Measurements from ENCODE around the gene PPBP.

PPBP gene

DNA sequence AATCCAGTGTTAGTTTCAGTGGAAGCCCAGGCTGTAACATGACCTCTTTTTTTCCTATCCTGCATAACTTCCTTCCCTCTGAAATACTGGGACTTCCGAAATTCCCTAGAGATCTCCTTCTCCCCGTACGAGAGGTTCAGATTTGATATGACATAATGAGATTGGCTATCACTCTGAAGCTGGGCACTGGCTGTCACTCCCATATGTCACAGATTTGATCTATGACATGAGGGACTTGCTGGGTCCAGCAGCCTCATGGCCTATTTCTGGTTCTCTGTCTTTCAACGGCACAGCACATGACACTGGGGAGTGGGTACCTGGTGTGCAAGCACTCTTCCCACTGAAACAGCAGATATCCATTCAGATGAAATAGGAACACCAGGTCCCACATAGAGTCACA lies 42.9 kb downstream of the PPBP start:
- WGBS (ENCODE audit: insufficient coverage), result 100% methylated on average over 2 of the region's 4 CpGs
- Histone ChIP-seq H3K36me3 (ENCODE audit: control insufficient read depth in 4 of 4, insufficient read depth in 4 of 4, low read length in 3 of 4) (no peaks in the 10 kb centered on the region), H3K4me3 (ENCODE audit: control insufficient read depth in 1 of 7, extremely low read depth in 1 of 7, insufficient read depth in 4 of 7, low read depth in 2 of 7, low read length in 6 of 7) (no peak overlapping the region), H3K27ac (ENCODE audit: insufficient read depth in 1 of 2, low read depth in 1 of 2, low read length in 2 of 2, poor library complexity in 1 of 2, severe bottlenecking in 2 of 2) (no peak overlapping the region), H3K27me3 (replicated peaks in 2 of 5; ENCODE audit: control insufficient read depth in 4 of 5, insufficient read depth in 5 of 5, low read length in 4 of 5) (peaks cover 0 to 33% (median 23%) of the 10 kb centered on the region in 5 experiments), H3K9me3 (ENCODE audit: control extremely low read depth in 1 of 5, control insufficient read depth in 4 of 5, insufficient read depth in 2 of 5, low read depth in 1 of 5, low read length in 4 of 5) (no peaks in the 10 kb centered on the region), H3K4me1 (ENCODE audit: control extremely low read depth in 1 of 4, control insufficient read depth in 4 of 4, insufficient read depth in 4 of 4, low read length in 3 of 4) (peaks cover 0 to 10% (median 2%) of the 10 kb centered on the region in 4 experiments)
- no peak for DNase-seq
- POLR2A ChIA-PET, result interaction anchor here (0.5 kb wide), 1 partner anchor 52 kb away, joined by 4 read pairs; no protein-coding TSS in a partner anchor
- CTCF ChIA-PET, result interaction anchor here (1.4 to 1.7 kb wide), 2 partner anchors 283 to 352 kb away, joined by 4 to 5 read pairs; no protein-coding TSS in a partner anchor

DNA sequence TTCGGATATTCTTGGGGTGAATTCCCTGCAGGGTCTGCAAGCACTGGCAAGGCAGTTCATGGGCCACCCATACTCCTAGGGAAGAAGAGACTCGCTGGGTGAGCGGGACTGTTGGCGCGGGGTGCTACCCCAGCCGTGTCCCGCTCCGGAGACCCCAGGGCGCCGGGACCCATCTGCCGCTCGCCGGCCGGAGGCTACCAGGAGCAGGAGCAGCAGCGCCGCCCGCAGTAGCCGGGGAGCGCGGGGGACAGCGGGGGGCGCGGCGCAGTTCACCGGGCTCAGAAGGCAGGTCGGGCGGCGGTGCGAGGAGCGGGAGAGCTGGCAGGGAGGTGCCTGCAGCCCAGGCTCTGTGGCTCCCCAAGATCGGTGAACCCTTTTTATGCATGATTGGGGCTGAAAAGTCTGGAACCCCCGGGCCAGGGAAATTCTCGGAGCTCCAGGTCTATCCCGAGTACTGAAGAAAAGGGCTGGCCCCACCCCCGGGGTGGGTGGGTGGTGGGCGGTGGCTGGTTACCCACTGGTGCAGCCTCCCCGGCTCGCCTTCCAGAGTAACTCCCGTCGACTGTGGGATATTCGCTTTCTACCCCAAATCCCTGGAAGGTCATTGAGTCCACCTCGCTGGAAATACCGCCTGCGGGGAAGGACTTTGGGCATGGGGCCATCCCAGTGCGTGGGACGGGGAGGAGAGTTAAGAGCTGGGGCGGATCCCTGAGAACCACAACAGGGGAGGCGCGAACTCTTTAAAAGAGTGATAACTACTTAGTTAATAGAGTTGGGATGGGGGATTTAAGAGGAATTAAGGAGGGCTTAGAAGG lies 43.7 kb downstream of the PPBP start:
- 3% methylated on average over 38 of the region's 49 CpGs for WGBS (ENCODE audit: insufficient coverage)
- Histone ChIP-seq H3K27ac (ENCODE audit: insufficient read depth in 1 of 2, low read depth in 1 of 2, low read length in 2 of 2, poor library complexity in 1 of 2, severe bottlenecking in 2 of 2) (no peak overlapping the region), H3K27me3 (replicated peaks in 2 of 5; ENCODE audit: control insufficient read depth in 4 of 5, insufficient read depth in 5 of 5, low read length in 4 of 5) (peaks cover 0 to 33% (median 23%) of the 10 kb centered on the region in 5 experiments), H3K36me3 (ENCODE audit: control insufficient read depth in 4 of 4, insufficient read depth in 4 of 4, low read length in 3 of 4) (no peaks in the 10 kb centered on the region), H3K4me3 (ENCODE audit: control insufficient read depth in 1 of 7, extremely low read depth in 1 of 7, insufficient read depth in 4 of 7, low read depth in 2 of 7, low read length in 6 of 7) (peak overlapping the region; percentile 32 to 70 (median 50)), H3K4me1 (ENCODE audit: control extremely low read depth in 1 of 4, control insufficient read depth in 4 of 4, insufficient read depth in 4 of 4, low read length in 3 of 4) (peaks cover 0 to 10% (median 2%) of the 10 kb centered on the region in 4 experiments), H3K9me3 (ENCODE audit: control extremely low read depth in 1 of 5, control insufficient read depth in 4 of 5, insufficient read depth in 2 of 5, low read depth in 1 of 5, low read length in 4 of 5) (no peaks in the 10 kb centered on the region)
- CTCF ChIA-PET, result interaction anchor here (0.9 to 1.7 kb wide), 4 partner anchors 23 to 351 kb away, joined by 3 to 5 read pairs (median 4); partner anchors contain the start of gene CXCL3
- POLR2A ChIA-PET, result interaction anchor here (0.5 kb wide), 1 partner anchor 51 kb away, joined by 4 read pairs; no protein-coding TSS in a partner anchor
- peak; percentile 16 to 57 (median 36) for DNase-seq

DNA sequence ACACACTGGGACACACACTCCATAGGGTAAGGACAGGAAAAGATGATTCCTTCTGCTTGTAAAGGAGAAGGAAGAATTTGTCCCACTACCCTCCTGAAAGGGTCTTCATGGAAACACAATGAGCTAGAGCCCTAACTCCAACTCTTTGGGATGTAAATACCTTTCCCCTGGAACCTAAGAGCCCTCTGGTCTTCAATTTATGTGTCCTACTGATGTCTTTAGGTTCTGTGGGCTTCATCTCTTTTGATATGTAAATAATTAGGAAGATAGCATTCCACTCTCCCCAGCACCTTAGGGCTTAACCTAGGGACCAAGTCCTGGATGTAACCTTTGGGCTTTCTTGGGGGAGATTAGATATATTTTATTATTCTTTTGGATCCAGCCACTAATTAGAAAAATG lies 44.4 kb downstream of the PPBP start:
- Histone ChIP-seq H3K4me3 (ENCODE audit: control insufficient read depth in 1 of 7, extremely low read depth in 1 of 7, insufficient read depth in 4 of 7, low read depth in 2 of 7, low read length in 6 of 7) (peak overlapping the region in 3 of 7 experiments; percentile 50 to 70 (median 59)), H3K9me3 (ENCODE audit: control extremely low read depth in 1 of 5, control insufficient read depth in 4 of 5, insufficient read depth in 2 of 5, low read depth in 1 of 5, low read length in 4 of 5) (no peaks in the 10 kb centered on the region), H3K27me3 (replicated peaks in 2 of 5; ENCODE audit: control insufficient read depth in 4 of 5, insufficient read depth in 5 of 5, low read length in 4 of 5) (peaks cover 0 to 33% (median 23%) of the 10 kb centered on the region in 5 experiments), H3K4me1 (ENCODE audit: control extremely low read depth in 1 of 4, control insufficient read depth in 4 of 4, insufficient read depth in 4 of 4, low read length in 3 of 4) (peaks cover 0 to 10% (median 2%) of the 10 kb centered on the region in 4 experiments), H3K36me3 (ENCODE audit: control insufficient read depth in 4 of 4, insufficient read depth in 4 of 4, low read length in 3 of 4) (no peaks in the 10 kb centered on the region), H3K27ac (ENCODE audit: insufficient read depth in 1 of 2, low read depth in 1 of 2, low read length in 2 of 2, poor library complexity in 1 of 2, severe bottlenecking in 2 of 2) (no peak overlapping the region)
- CTCF ChIA-PET, result interaction anchor here (0.9 to 1.5 kb wide), 3 partner anchors 23 to 96 kb away, joined by 3 to 4 read pairs (median 3); partner anchors contain the start of gene CXCL3
- DNase-seq, result no peak
- POLR2A ChIA-PET, result no interaction called here

DNA sequence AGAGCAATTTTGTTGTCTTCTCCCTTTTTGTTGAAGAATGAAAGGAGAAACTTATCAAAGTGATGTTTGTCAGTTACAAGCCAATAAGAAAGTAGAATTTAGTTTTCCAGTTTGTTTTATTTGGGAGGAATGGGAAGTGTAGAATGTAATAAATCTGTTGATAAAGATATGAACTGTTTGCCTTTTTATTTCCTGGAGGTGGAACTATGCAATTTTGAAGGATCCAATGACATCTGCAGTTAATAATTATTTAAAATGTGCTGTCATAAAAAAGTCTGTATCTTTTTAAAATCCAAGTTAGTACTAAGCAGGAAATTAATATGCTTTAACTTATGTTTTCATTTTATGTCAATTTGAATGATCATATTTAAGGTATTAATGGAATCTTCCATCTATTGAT lies 51.0 kb downstream of the PPBP start:
- H3K9me3 ChIP-seq (ENCODE audit: control extremely low read depth in 1 of 5, control insufficient read depth in 4 of 5, insufficient read depth in 2 of 5, low read depth in 1 of 5, low read length in 4 of 5), result no peaks in the 10 kb centered on the region
- no peaks in the 10 kb centered on the region for H3K4me1 ChIP-seq (ENCODE audit: control extremely low read depth in 1 of 4, control insufficient read depth in 4 of 4, insufficient read depth in 4 of 4, low read length in 3 of 4)
- no peak overlapping the region for H3K4me3 ChIP-seq (ENCODE audit: control insufficient read depth in 1 of 7, extremely low read depth in 1 of 7, insufficient read depth in 4 of 7, low read depth in 2 of 7, low read length in 6 of 7)
- no peak for DNase-seq
- H3K36me3 ChIP-seq (ENCODE audit: control insufficient read depth in 4 of 4, insufficient read depth in 4 of 4, low read length in 3 of 4), result no peaks in the 10 kb centered on the region
- CTCF ChIA-PET, result no interaction called here
- POLR2A ChIA-PET, result no interaction called here
- H3K27ac ChIP-seq (ENCODE audit: insufficient read depth in 1 of 2, low read depth in 1 of 2, low read length in 2 of 2, poor library complexity in 1 of 2, severe bottlenecking in 2 of 2), result no peak overlapping the region
- H3K27me3 ChIP-seq (replicated peaks in 2 of 5; ENCODE audit: control insufficient read depth in 4 of 5, insufficient read depth in 5 of 5, low read length in 4 of 5), result no peaks in the 10 kb centered on the region

Data from common myeloid progenitor, CD34-positive (primary cell).